Activated T-helper 1 cell treated with anti-CD3 and anti-CD28 coated beads, Interleukin-12 subunit alpha, Interleukin-12 subunit beta, Interleukin-2, Interleukin-4 antibody, amounts not matched to agents 30 ng/mL and 10 ng/mL and 1 ng/mL, durations not matched to agents 14 hours and 24 hours and 36 hours (primary cell): ENCODE measurements around the gene GRIK4. TPM values are rescaled to one million over a fixed set of nuclear protein-coding genes. Genes with fewer than 3 reads are reported as not detected.

Experiments
- DNase-seq: peaks from one replicate; pipeline ENCODE4 v3.0.0; 2021; ENCODE audit warnings: low spot score
- H3K27ac Mint-ChIP-seq: one replicate; pipeline ENCODE4 v1.8.0; 2021; ENCODE audit warnings: mild to moderate bottlenecking, mixed read lengths
- H3K27me3 Mint-ChIP-seq: one replicate; pipeline ENCODE4 v1.8.0; 2022; ENCODE audit warnings: mild to moderate bottlenecking, moderate library complexity, mixed read lengths; ENCODE audit not compliant: insufficient read depth
- H3K36me3 Mint-ChIP-seq: one replicate; pipeline ENCODE4 v1.8.0; 2021; ENCODE audit warnings: low read depth, mixed read lengths
- H3K4me1 Mint-ChIP-seq: one replicate; pipeline ENCODE4 v1.8.0; 2021; ENCODE audit warnings: low read depth, mixed read lengths
- H3K4me3 Mint-ChIP-seq: one replicate; pipeline ENCODE4 v1.8.0; 2021; ENCODE audit warnings: mild to moderate bottlenecking, moderate library complexity, mixed read lengths
- H3K9me3 Mint-ChIP-seq: one replicate; pipeline ENCODE4 v1.8.0; 2021; ENCODE audit warnings: mixed read lengths
- intact Hi-C: fragments of 100-400 bp; cut with micrococcal nuclease; formaldehyde crosslinking; loops from one replicate; pipeline ENCODE4 v1.15.1; 2024
- total RNA-seq: library from RNA; stranded (reverse); gene quantifications from 2 replicates; pipeline ENCODE4 v1.2.3, GENCODE V29; 2022

The GRIK4 gene
- total RNA-seq, 1 donor from 2014 or later = 0.16 TPM

DNA sequence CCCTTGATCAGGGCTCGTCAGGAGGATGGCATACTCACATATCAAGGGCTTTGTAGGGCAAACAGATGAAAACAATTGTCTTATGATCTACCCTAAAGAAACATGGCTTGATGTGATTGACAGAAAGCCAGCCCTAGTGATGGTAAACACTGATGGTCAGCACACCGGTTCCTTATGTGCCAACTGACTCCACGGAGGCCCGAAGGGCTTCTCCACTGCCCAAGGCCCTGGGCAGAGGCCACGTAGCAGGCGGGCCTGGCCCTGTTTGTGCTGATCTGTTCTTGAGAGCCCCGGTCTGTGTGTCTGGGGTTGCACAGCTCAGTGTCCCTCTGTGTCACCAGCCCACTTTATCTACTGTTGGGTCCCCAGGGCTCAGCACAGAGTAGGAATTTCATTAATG is 115.2 kb downstream of the GRIK4 start:
- Mint-ChIP-seq H3K27ac (no peak overlapping the region), H3K9me3 (no peaks in the 10 kb centered on the region), H3K27me3 (no peaks in the 10 kb centered on the region), H3K4me3 (no peak overlapping the region), H3K4me1 (no peaks in the 10 kb centered on the region), H3K36me3 (no peaks in the 10 kb centered on the region)
- intact Hi-C loops = no loop called here
- DNase-seq = no peak

DNA sequence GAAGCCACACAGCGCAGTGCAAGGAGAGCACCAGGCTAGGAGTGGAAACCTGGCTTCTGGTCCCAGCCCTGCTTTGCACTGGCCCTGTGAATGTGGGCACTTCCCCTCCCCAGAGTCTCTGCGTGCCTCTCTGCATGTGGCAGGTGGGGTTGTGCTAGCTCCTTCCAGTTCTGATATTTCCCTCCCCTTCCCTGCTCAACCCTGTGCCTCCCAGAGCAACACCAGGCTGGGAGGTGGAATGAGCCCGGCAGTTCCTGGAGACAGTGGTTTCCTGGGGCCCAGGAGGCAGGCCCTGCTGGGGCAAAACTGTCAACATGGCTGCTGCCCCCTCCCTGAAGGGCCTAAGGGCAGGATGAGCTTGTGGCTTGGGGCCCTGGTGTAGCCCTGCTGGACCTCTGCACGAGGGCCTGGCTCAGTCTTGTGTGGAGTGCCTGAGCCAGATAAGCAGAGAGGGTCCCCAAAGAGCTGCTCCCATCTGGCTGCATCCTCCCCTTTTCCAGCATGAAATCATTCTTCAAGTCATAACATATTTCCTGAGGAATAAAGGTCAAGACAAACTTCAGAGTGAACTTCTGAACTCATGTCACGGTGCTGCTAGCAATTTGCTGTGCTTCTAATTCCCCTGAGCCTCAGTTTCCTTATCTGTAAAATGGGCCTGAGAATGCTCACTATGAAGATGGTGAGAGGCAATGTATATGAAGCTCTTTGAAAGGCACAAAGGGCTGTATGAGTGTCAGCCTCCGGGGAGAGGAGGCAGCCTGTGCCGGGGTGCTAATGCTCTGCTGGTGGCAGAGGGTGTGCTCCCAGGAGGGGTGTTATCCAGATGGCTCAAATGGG is 116.0 kb downstream of the GRIK4 start:
- H3K27me3 Mint-ChIP-seq = no peaks in the 10 kb centered on the region
- H3K9me3 Mint-ChIP-seq = no peaks in the 10 kb centered on the region
- intact Hi-C loops = no loop called here
- no peaks in the 10 kb centered on the region for H3K36me3 Mint-ChIP-seq
- no peak for DNase-seq
- H3K4me1 Mint-ChIP-seq = no peaks in the 10 kb centered on the region
- H3K4me3 Mint-ChIP-seq = no peak overlapping the region
- no peak overlapping the region for H3K27ac Mint-ChIP-seq

DNA sequence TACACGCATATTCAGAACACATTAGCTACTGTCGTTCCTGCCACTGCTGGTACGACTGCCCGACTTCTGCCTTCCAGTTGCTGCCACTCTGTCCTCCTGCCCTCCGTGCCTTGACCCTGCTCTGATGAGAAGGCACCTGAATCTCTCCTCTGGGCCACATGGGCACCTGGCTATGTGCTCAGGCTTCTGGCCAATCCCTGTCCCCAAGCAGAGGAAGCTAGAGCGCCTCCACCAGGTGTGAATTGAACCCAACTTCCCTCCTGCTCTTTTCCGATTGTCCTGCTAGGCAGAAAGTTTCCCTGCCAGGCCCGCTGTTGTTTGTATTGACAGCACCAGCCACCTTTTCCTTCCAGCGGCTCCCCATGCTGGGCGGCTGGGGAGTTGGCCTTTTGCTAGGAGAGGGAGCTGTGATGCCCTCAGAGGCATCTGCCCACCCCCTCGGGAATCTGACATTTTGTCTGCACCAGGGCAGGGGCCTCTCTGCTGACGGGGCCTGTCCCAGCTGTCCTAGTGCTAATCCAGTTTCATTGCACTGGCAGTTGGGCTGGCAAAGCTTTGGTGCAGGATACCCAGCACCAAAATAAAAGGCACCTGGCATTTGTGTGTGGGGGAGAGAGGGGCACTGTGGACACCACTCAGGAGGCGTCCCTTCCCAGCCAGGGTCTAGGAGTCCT is 118.0 kb downstream of the GRIK4 start:
- intact Hi-C loops = no loop called here
- Mint-ChIP-seq H3K36me3 (no peaks in the 10 kb centered on the region), H3K4me3 (no peak overlapping the region), H3K27me3 (peaks cover 6% of the 10 kb centered on the region), H3K4me1 (no peaks in the 10 kb centered on the region), H3K9me3 (no peaks in the 10 kb centered on the region), H3K27ac (no peak overlapping the region)
- no peak for DNase-seq

DNA sequence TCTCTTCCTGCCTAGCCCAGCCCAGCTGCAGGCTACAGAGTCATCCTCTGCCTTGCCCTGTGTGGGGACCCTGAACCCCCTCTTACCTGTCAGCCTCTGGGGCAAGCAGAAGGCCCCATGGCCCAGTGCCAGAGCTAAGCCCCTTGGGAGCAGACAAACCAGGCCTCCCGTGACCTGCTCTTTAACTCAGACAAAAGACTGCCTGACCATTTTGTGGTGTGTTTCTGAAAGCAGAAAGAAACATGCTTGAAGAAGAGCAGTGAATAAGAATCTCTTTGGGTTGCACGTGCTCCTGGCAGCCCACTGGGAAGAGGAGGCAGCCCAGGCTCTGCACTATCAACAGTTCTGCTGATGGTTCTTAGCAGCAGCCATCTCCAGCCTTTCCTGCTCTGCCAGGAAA is 118.6 kb downstream of the GRIK4 start:
- no peak for DNase-seq
- no peaks in the 10 kb centered on the region for H3K36me3 Mint-ChIP-seq
- no peaks in the 10 kb centered on the region for H3K4me1 Mint-ChIP-seq
- no peaks in the 10 kb centered on the region for H3K9me3 Mint-ChIP-seq
- H3K27me3 Mint-ChIP-seq = peaks cover 6% of the 10 kb centered on the region
- no peak overlapping the region for H3K27ac Mint-ChIP-seq
- intact Hi-C loops = no loop called here
- no peak overlapping the region for H3K4me3 Mint-ChIP-seq

DNA sequence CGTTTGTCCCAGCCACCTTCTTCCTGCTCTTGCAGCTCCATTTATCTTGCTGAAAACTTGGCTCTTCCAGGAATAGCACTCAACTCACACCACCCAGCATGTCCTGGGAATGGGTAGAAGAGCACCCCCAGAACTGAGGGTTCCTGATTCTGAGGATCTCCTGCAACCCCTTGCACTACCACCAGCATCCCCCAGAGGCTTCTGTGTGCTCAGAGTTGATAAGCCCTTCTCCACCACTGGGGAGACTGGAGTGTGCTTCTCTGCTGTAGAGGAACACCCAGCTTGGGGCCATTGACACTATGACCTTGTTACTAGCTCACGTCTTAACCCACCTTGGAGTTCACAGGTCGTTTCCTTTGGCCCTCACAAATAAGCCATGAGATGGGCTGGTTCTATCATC is 121.0 kb downstream of the GRIK4 start:
- intact Hi-C loops = no loop called here
- no peaks in the 10 kb centered on the region for H3K36me3 Mint-ChIP-seq
- H3K4me3 Mint-ChIP-seq = no peak overlapping the region
- peaks cover 8% of the 10 kb centered on the region for H3K27me3 Mint-ChIP-seq
- DNase-seq = no peak
- no peaks in the 10 kb centered on the region for H3K9me3 Mint-ChIP-seq
- H3K27ac Mint-ChIP-seq = no peak overlapping the region
- no peaks in the 10 kb centered on the region for H3K4me1 Mint-ChIP-seq

DNA sequence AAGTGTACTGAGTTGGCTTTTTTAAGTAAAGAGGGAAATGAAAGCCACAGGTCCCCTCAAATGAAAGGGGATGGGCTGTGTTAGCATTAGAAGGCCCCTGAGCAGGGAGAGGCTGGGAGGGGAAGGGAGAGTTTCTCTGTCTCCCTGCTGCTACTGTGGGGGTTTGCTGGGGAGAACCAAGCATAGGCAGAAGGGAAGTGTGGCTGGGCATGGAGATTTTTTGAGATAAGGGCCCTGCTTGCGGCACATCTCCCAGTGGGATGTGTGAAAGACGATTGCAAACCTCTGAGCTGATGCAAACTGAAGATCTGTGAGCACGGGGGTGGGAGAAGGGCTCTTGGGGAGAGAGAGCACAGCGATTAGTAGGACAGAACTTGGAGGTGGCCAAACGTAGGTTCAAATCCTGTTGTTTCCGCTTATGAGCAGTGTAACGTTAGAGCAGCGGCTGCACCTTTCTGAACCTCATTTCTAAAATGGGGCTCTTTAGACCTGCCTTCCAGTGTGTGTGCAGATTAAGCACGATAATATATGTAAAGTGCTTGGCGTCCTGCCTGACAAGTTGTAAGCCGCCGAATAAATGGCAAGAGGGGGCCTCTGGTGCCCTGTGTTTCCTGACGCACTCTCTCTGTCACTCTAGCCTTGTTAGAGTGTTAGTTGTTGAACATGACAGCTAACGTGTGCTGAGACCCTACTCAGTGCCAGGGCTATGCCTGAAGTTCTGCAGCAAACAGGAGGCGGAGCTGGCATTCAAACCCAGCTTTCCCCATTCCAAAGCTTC is 122.3 kb downstream of the GRIK4 start:
- DNase-seq = no peak
- intact Hi-C loops = no loop called here
- H3K9me3 Mint-ChIP-seq = no peaks in the 10 kb centered on the region
- H3K4me3 Mint-ChIP-seq = no peak overlapping the region
- no peaks in the 10 kb centered on the region for H3K4me1 Mint-ChIP-seq
- H3K36me3 Mint-ChIP-seq = no peaks in the 10 kb centered on the region
- H3K27me3 Mint-ChIP-seq = peaks cover 8% of the 10 kb centered on the region
- H3K27ac Mint-ChIP-seq = no peak overlapping the region

DNA sequence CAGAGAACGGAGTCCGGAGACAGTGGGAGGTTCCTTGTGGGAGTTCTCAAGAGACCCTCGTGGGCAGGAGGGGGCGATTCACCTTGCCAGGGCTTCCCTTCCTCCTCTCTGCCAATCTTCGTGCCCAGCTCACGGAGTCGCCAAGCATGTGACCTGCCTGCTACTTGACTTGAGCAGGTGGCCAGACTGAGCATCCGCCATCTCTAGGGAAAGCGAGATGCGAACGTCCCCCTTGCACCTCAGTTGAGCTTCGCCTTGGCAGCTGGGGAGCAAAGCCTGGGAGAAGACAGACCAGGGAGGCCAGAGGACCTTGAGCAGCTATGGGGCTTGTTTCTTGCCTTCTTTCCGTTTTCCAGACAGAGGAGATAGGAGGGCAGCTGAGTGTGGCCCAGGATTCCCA is 123.2 kb downstream of the GRIK4 start:
- H3K4me3 Mint-ChIP-seq = no peak overlapping the region
- no peaks in the 10 kb centered on the region for H3K4me1 Mint-ChIP-seq
- H3K27ac Mint-ChIP-seq = no peak overlapping the region
- no peaks in the 10 kb centered on the region for H3K9me3 Mint-ChIP-seq
- intact Hi-C loops = no loop called here
- H3K27me3 Mint-ChIP-seq = peaks cover 8% of the 10 kb centered on the region
- no peak for DNase-seq
- no peaks in the 10 kb centered on the region for H3K36me3 Mint-ChIP-seq

DNA sequence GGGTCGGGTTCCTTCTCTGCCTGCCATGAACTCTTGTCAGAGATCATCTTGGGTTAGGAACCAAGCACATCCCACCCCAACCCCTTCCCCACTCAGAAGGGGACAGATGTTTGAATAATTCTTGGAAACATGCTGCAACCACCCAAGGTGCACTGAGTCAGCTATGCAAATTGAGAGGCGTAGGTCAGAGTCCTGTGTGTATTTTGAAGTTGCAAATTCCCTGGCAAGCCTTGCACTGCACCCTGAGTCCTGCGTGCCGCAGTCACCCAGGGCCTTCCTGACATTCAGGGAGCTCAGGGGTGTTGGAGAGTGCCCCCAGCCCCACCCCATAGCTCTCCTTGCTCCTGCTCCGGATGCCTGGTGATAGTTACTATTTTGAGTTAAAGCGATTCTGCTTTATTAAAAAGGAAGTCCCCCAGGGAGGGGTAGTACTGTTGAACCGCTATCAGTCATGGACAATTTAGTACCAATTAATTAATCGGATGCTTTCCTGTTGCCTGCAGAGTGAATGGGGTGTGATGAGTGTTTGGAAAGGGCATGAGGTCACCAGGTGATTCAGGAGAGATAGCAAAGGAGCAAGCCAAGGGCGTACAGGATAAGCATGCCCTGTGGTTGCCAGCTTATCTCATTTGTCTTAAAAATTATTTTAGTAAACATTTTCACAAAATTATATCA is 123.7 kb downstream of the GRIK4 start:
- intact Hi-C loops = no loop called here
- H3K9me3 Mint-ChIP-seq = no peaks in the 10 kb centered on the region

DNA sequence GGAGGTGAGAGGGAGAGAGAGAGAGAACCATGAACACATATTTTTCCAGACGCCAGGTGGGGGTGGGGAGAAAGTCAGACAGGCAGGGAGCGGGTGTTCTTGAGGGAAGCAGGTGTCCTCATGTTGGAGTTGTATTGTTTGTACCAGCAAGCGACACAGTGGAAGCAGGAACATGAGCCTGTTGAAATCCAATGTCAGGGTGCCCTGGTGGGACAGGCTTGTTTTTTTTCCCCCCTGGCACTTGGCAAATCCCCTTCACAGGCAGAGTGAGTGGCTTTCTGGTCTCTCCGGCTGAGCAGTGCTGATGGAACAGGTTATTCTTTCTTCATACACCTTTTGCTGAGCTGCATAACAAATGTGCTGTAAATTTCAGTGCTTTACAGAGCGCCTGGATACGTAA is 125.6 kb downstream of the GRIK4 start:
- peaks cover 10% of the 10 kb centered on the region for H3K27me3 Mint-ChIP-seq
- H3K4me3 Mint-ChIP-seq = no peak overlapping the region

More for the DNA sequence above, 123.7 kb downstream of the GRIK4 start:
- no peak for DNase-seq
- peaks cover 8% of the 10 kb centered on the region for H3K27me3 Mint-ChIP-seq
- H3K27ac Mint-ChIP-seq = no peak overlapping the region
- H3K4me3 Mint-ChIP-seq = no peak overlapping the region
- H3K4me1 Mint-ChIP-seq = no peaks in the 10 kb centered on the region
- H3K36me3 Mint-ChIP-seq = no peaks in the 10 kb centered on the region

DNA sequence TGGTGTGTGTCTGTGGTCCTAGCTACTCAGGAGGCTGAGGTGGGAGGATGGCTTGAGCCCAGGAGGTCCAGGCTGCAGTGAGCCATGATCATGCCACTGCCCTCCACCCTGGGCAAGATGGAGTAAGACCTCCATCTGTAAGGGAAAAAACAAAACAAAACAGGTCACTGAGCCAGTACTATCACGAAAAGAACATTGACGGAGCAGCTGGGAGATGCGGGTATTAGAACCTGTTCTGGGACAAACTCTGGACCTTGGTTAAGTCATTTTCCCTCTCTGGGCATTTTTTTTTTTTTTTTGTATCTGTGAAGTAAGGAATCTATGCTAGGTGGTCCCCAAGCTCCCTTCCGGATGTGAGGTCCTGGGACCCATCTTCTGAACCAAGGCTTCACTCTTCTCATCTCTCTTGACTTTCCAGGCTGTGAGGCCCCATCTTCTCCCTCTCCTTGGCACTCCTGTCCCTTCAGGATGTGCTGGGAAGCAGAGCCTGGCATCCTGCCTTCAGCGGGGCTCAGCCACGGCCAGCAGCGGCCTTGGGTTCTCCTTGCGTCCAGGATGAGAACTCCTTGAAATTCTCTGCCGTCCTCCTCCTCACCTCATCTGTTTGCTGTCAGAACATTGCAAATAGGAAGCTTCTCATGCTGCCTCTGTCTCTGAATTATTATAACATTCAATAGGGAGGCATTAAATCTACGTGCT is 130.8 kb downstream of the GRIK4 start:
- Mint-ChIP-seq H3K4me1 (no peaks in the 10 kb centered on the region), H3K27ac (no peak overlapping the region), H3K36me3 (no peaks in the 10 kb centered on the region), H3K9me3 (no peaks in the 10 kb centered on the region), H3K27me3 (peaks cover 2% of the 10 kb centered on the region), H3K4me3 (no peak overlapping the region)
- no peak for DNase-seq
- intact Hi-C loops = no loop called here

More for the DNA sequence above, 125.6 kb downstream of the GRIK4 start:
- H3K9me3 Mint-ChIP-seq = no peaks in the 10 kb centered on the region
- H3K4me1 Mint-ChIP-seq = no peaks in the 10 kb centered on the region
- no peaks in the 10 kb centered on the region for H3K36me3 Mint-ChIP-seq
- no peak for DNase-seq
- no peak overlapping the region for H3K27ac Mint-ChIP-seq
- intact Hi-C loops = no loop called here

DNA sequence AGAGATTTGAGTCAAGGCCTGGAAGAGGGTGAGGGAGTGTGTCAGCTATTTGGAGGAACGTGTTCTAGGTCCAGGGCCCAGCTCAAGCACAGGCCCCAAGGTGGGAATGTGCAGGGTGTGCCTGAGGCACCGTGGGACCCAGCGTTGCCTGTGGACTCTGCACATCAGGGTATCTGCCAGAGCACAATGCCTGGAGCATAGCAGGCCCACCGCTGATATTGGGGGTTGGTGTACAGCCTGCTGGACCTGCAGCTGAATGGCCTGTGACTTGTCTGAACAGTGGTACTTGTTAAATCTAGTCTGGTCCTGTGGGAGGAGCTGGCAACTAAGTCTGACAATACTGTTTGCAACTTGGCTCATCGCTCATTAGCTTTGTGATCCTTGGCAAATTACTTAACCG is 131.7 kb downstream of the GRIK4 start:
- intact Hi-C loops = no loop called here
- H3K9me3 Mint-ChIP-seq = no peaks in the 10 kb centered on the region
- H3K36me3 Mint-ChIP-seq = no peaks in the 10 kb centered on the region
- no peak for DNase-seq
- H3K4me3 Mint-ChIP-seq = no peak overlapping the region
- H3K27ac Mint-ChIP-seq = no peak overlapping the region
- H3K27me3 Mint-ChIP-seq = peaks cover 2% of the 10 kb centered on the region
- H3K4me1 Mint-ChIP-seq = no peaks in the 10 kb centered on the region

DNA sequence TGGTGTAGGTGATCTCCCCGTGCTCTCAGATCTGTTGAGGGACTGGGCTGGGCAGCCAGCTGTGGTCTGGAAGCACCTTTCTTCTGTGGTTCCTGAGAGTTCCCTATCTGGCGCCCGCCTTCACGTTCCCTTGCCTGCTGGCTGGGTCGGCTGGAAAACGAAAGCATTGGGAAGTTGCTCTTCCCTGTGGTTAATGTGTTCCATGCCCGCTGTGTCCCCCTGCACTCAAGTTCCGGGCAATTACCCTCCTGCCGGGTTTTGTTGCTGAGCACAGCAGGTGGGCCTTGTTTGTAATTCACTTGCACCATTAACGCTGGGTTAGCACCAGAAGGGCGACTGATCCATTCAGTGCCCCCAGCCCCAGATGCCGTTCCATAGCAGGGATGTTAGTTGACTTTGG is 134.1 kb downstream of the GRIK4 start:
- no peak for DNase-seq
- Mint-ChIP-seq H3K4me1 (no peaks in the 10 kb centered on the region), H3K27me3 (peaks cover 2% of the 10 kb centered on the region), H3K9me3 (no peaks in the 10 kb centered on the region), H3K4me3 (no peak overlapping the region), H3K36me3 (no peaks in the 10 kb centered on the region), H3K27ac (no peak overlapping the region)
- intact Hi-C loops = no loop called here
